Kidney epithelial cell (primary cell): ENCODE measurements around the gene PCDHGB5. TPM values are rescaled to one million over a fixed set of nuclear protein-coding genes. Genes with fewer than 3 reads are reported as not detected.
"Not testable (repeated sequence)": the region's sequence is repeated elsewhere in the genome, so short reads cannot be mapped to it uniquely, and the experiment has no call there.

Source experiments
- DNase-seq: peaks from one replicate; pipeline ENCODE4 v3.0.0-alpha.2; 2010; ENCODE audit warnings: low read depth
- H3K27me3 ChIP-seq: 2 replicates; pipeline ENCODE4 v1.6.0; 2011; ENCODE audit warnings: low read length; ENCODE audit not compliant: control insufficient read depth, insufficient read depth
- H3K36me3 ChIP-seq: 2 replicates; pipeline ENCODE4 v1.5.1; 2011; ENCODE audit warnings: low read length; ENCODE audit not compliant: control insufficient read depth, insufficient read depth
- H3K4me3 ChIP-seq: 2 replicates; pipeline ENCODE4 v1.5.1; 2011; ENCODE audit warnings: low read depth, mild to moderate bottlenecking, control low read depth, low read length
- CTCF ChIP-seq: IDR thresholded peaks from 2 replicates; pipeline ENCODE4 v1.5.1; 2011; ENCODE audit warnings: mild to moderate bottlenecking, moderate library complexity, low read length, control low read depth, inconsistent platforms; ENCODE audit not compliant: insufficient read depth, poor library complexity, severe bottlenecking
- total RNA-seq: library from RNA; depleted of rRNA; stranded (reverse); fragments of >200 nt; gene quantifications from 2 replicates; pipeline ENCODE4 v1.2.3, GENCODE V29; 2015

Gene PCDHGB5
- total RNA-seq, 1 donor from 2014 or later: 19.3 TPM

DNA sequence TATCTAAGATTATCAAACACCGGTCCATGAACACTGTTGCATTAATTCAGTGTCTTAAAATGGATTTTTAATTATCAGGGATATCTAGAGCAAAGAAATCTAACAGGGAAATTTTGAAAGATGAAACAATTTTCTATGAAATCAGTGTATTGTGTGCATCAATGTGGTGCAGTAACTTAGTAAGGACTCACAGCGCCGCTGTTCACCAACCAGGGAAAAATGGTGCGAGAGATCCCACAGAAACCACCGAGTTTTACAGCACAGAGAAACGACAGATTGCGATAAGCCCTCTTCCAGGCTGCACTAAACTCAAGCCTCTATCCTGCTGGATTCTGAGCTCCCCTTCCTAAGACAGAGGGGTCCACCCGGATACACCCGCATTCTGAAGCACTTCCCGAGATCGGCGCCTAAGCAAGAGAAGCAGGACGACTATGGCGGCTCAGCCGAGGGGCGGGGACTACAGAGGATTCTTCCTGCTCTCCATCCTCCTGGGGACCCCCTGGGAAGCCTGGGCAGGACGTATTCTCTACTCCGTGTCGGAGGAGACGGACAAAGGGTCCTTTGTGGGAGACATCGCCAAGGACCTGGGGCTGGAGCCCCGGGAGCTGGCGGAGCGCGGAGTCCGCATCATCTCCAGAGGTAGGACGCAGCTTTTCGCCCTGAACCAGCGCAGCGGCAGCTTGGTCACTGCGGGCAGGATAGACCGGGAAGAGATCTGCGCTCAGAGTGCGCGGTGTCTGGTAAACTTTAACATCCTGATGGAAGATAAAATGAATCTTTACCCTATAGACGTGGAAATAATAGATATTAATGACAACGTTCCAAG lies 15.1 kb upstream of the PCDHGB5 start, which contains the start of gene PCDHGA7:
PCDHGA7 (plus strand) TSS at position 274 of the 826 bp plus-strand sequence; CDS start at position 432, 158 bp downstream.
- TF ChIP-seq CTCF: peak; percentile 28
- Histone ChIP-seq H3K27me3 (peaks cover 9% of the 10 kb centered on the region), H3K36me3 (no peaks in the 10 kb centered on the region), H3K4me3 (peak within 1 kb of the TSS; percentile 43)
- no peak for DNase-seq

DNA sequence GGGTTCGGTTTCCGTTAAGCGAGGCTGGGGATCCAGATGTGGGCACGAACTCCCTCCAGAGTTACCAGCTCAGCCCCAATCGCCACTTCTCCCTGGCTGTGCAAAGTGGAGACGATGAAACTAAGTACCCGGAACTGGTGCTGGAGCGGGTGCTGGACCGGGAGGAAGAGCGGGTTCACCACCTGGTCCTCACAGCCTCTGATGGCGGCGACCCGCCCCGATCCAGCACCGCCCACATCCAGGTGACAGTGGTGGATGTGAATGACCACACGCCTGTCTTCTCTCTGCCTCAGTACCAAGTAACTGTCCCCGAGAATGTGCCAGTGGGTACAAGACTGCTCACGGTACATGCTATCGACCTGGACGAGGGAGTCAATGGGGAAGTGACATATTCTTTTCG lies 14.4 kb upstream of the PCDHGB5 start:
- H3K4me3 ChIP-seq: no peak overlapping the region
- no peaks in the 10 kb centered on the region for H3K36me3 ChIP-seq
- TF ChIP-seq CTCF: no peak
- peaks cover 9% of the 10 kb centered on the region for H3K27me3 ChIP-seq
- DNase-seq: no peak

- Histone ChIP-seq H3K4me3 (no peak overlapping the region), H3K27me3 (peaks cover 16% of the 10 kb centered on the region), H3K36me3 (no peaks in the 10 kb centered on the region)
- DNase-seq: no peak
- no peak for TF ChIP-seq CTCF
Measured at GRCh38 chr5:141384471-141385267, 13.1 kb upstream of the PCDHGB5 start.

- H3K36me3 ChIP-seq, DNase-seq: not testable (repeated sequence)
- Histone ChIP-seq H3K27me3 (peaks cover 15% of the 10 kb centered on the region), H3K4me3 (peak within 1 kb of the TSS; percentile 21)
- TF ChIP-seq CTCF: peak; percentile 40
Measured at GRCh38 chr5:141387557-141388311, 10.0 kb upstream of the PCDHGB5 start, which contains the start of gene PCDHGB4. Gene PCDHGB4 (plus strand): TSS chr5:141387698. CDS start chr5:141387885, 187 bp downstream.

DNA sequence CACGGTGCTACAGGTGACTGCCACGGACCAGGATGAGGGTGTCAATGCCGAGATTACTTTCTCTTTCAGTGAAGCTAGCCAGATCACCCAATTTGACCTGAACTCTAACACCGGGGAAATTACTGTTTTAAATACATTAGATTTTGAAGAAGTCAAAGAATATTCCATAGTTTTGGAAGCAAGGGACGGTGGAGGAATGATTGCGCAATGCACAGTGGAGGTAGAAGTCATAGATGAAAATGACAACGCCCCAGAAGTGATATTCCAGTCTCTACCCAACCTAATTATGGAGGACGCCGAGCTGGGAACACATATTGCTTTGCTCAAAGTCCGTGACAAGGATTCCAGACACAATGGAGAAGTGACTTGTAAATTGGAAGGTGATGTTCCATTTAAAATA lies 9.1 kb upstream of the PCDHGB5 start:
- H3K36me3 ChIP-seq: no peaks in the 10 kb centered on the region
- no peak for TF ChIP-seq CTCF
- H3K27me3 ChIP-seq: peaks cover 15% of the 10 kb centered on the region
- no peak overlapping the region for H3K4me3 ChIP-seq
- no peak for DNase-seq
